K562 (cell line): ENCODE data around the gene MRPL4. TPM values are rescaled to one million over a fixed set of nuclear protein-coding genes. Genes with fewer than 3 reads are reported as not detected.
"Not testable (repeated sequence)": the region's sequence is repeated elsewhere in the genome, so short reads cannot be mapped to it uniquely, and the experiment has no call there.

Source experiments
- ATAC-seq: fragments of 200-7000 bp; cut with Tn5 transposase; 3 replicates; pipeline ENCODE4 v1.9.1; 2020; ENCODE audit warnings: moderate library complexity
- BruUV-seq: library from RNA; stranded (reverse); fragments of 400-500 nt; replicated peaks from 2 replicates; lab custom pipeline; 2021; lab: Mats Ljungman, UMichigan
- CTCF ChIA-PET: fragments of 300-600 bp; formaldehyde crosslinking; extraction: SDS; loops from one replicate; lab custom pipeline; 2021; ENCODE audit warnings: low intra/inter-chr PET ratio; lab: Yijun Ruan, JAX
- POLR2A ChIA-PET: fragments of 300-600, 350-650 bp; sonication (Branson Sonifier 250); formaldehyde crosslinking; extraction: SDS; loops from one replicate; lab custom pipeline; 2021; ENCODE audit warnings: antibody characterized with exemption, inconsistent platforms; lab: Yijun Ruan, JAX
- DNase-seq, 4 experiments: peaks; one replicate each; pipeline versions ENCODE4 v3.0.0 to v3.0.0-alpha.2; 2011 to 2018; ENCODE audit warnings: low spot score in 3 of 4, mixed read lengths in 3 of 4; ENCODE audit errors: extremely low read depth in 1 of 4
- FAIRE-seq: peaks from 2 replicates; lab custom pipeline; 2011; peaks lifted over from hg19 to GRCh38; lab: Jason Lieb, UNC
- H2AFZ ChIP-seq: 2 replicates; pipeline ENCODE4 v1.6.0; 2011; ENCODE audit warnings: low read depth, low read length, control low read depth, inconsistent platforms
- H3K27ac ChIP-seq: fragments of 200-600 bp; 3 replicates; pipeline ENCODE4 v1.8.0; 2011; ENCODE audit warnings: low read depth, mild to moderate bottlenecking, control low read depth, inconsistent platforms, low read length, moderate library complexity, mixed read lengths; ENCODE audit errors: extremely low read depth
- H3K27me3 ChIP-seq, 2 experiments: fragments of 300-600 bp in 1 of 2; 2 replicates in 1 of 2; 3 replicates in 1 of 2; pipeline versions ENCODE4 v1.6.0 to v1.8.0; 2011; ENCODE audit warnings: inconsistent platforms in 2 of 2, low read length in 2 of 2, mild to moderate bottlenecking in 1 of 2, mixed read lengths in 1 of 2, moderate library complexity in 1 of 2; ENCODE audit not compliant: control insufficient read depth in 2 of 2, insufficient read depth in 2 of 2
- H3K36me3 ChIP-seq: fragments of 300-600 bp; 3 replicates; pipeline ENCODE4 v1.8.0; 2011; ENCODE audit warnings: mild to moderate bottlenecking, low read length, inconsistent platforms; ENCODE audit not compliant: control insufficient read depth, insufficient read depth
- H3K4me1 ChIP-seq, 2 experiments: fragments of 200-600 bp in 1 of 2; replicated peaks in 1 of 2; 2 replicates in 1 of 2; 3 replicates in 1 of 2; pipeline versions ENCODE4 v1.5.1 to v1.8.0; 2011; ENCODE audit warnings: inconsistent platforms in 2 of 2, low read length in 2 of 2, mild to moderate bottlenecking in 1 of 2, mixed read lengths in 1 of 2, moderate library complexity in 1 of 2; ENCODE audit not compliant: control insufficient read depth in 2 of 2, insufficient read depth in 2 of 2
- H3K4me2 ChIP-seq: 2 replicates; pipeline ENCODE4 v1.6.1; 2011; ENCODE audit warnings: low read length, control low read depth, inconsistent platforms, mixed read lengths; ENCODE audit not compliant: insufficient read depth
- H3K4me3 ChIP-seq: fragments of 200-600 bp; sonication (generic), shearing (Covaris generic); 2 replicates; pipeline ENCODE4 v1.5.1; 2016; ENCODE audit warnings: control low read depth, inconsistent platforms
- H3K79me2 ChIP-seq: fragments of 200-600 bp; 3 replicates; pipeline ENCODE4 v1.8.0; 2011; ENCODE audit warnings: low read length, inconsistent platforms; ENCODE audit not compliant: control insufficient read depth, insufficient read depth
- H3K9ac ChIP-seq, 2 experiments: 2 replicates each; pipeline versions ENCODE4 v1.6.0 to v1.6.1; 2011; ENCODE audit warnings: low read depth in 2 of 2, low read length in 2 of 2, control low read depth in 1 of 2, inconsistent platforms in 1 of 2, mild to moderate bottlenecking in 1 of 2, mixed read lengths in 1 of 2; ENCODE audit not compliant: insufficient read depth in 1 of 2
- H3K9me1 ChIP-seq: one replicate; pipeline ENCODE4 v1.6.0; 2011; ENCODE audit warnings: inconsistent platforms, mild to moderate bottlenecking, low read length, moderate library complexity; ENCODE audit not compliant: control insufficient read depth, insufficient read depth
- H3K9me3 ChIP-seq: replicated peaks from 2 replicates; pipeline ENCODE4 v1.5.1; 2011; ENCODE audit warnings: low read depth, low read length, inconsistent platforms; ENCODE audit not compliant: control insufficient read depth, insufficient read depth
- H4K20me1 ChIP-seq: replicated peaks from 2 replicates; pipeline ENCODE4 v1.6.1; 2011; ENCODE audit warnings: low read length, inconsistent platforms, mixed read lengths; ENCODE audit not compliant: control insufficient read depth, insufficient read depth
- CBFB ChIP-seq: sonication (generic); formaldehyde crosslinking; IDR thresholded peaks from 2 replicates; pipeline ENCODE4 v1.4.0; 2020; ENCODE audit warnings: mild to moderate bottlenecking, missing genetic modification reagents
- NFE2 ChIP-seq: IDR thresholded peaks from 2 replicates; pipeline ENCODE4 v1.6.1; 2014; ENCODE audit warnings: antibody characterized with exemption, low read depth
- PCBP2 ChIP-seq: fragments of 200-400 bp; formaldehyde crosslinking; IDR thresholded peaks from 2 replicates; pipeline ENCODE4 v1.6.1; 2018; ENCODE audit warnings: low read length, low read depth, mild to moderate bottlenecking, moderate library complexity; ENCODE audit not compliant: poor library complexity, severe bottlenecking
- SIX5 ChIP-seq, 2 experiments: IDR thresholded peaks; 2 replicates each; pipeline ENCODE4 v1.6.1; 2011; ENCODE audit warnings: low read length in 2 of 2, borderline replicate concordance in 1 of 2, low read depth in 1 of 2, mild to moderate bottlenecking in 1 of 2, moderate library complexity in 1 of 2; ENCODE audit not compliant: insufficient read depth in 1 of 2
- TSC22D4 ChIP-seq: fragments of 450-650 bp; IDR thresholded peaks from 2 replicates; pipeline ENCODE4 v1.6.1; 2016; ENCODE audit warnings: missing genetic modification characterization, missing biosample characterization, control low read depth
- ZEB2 ChIP-seq: fragments of 450-650 bp; IDR thresholded peaks from 2 replicates; pipeline ENCODE4 v1.6.1; 2016
- ZNF354B ChIP-seq: fragments of 250-450 bp; sonication (Bioruptor Pico); IDR thresholded peaks from 2 replicates; pipeline ENCODE4 v1.4.0; 2020
- WGBS: fragments of 100-300 bp; shearing (Covaris generic); methylation state at CpG from one replicate; pipeline ENCODE4 v1.1.6; 2016; ENCODE audit warnings: low coverage, mixed read lengths; ENCODE audit not compliant: insufficient coverage; ENCODE audit errors: missing lambda C conversion rate; 5-methylcytosine and 5-hydroxymethylcytosine counted together
- in situ Hi-C: fragments of 300-500 bp; cut with MboI; formaldehyde crosslinking; loops from 4 replicates; pipeline ENCODE4 v1.15.0; 2018; ENCODE audit warnings: inconsistent platforms, mixed read lengths
- intact Hi-C: fragments of 100-400 bp; cut with micrococcal nuclease; formaldehyde crosslinking; loops from 2 replicates; pipeline ENCODE4 v1.14.2; 2022
- polyA plus RNA-seq, 8 experiments: library from polyadenylated mRNA; depleted of rRNA in 4 of 8; stranded (reverse) in 5 of 8; unstranded in 3 of 8; fragments of >200 nt; fragmentation: Nextera tagmentation in 2 of 8; fragmentation: Illumina TruSeq in 1 of 8; extraction: Ambion mirVana in 2 of 8; extraction: Trizol in 1 of 8; gene quantifications; 2 replicates each; pipeline versions ENCODE4 v1.2.1 to v1.2.3, GENCODE V29; 2011 to 2014; ENCODE audit warnings: inconsistent platforms in 1 of 8, missing spikeins in 1 of 8
- total RNA-seq, 7 experiments: library from RNA; depleted of rRNA in 6 of 7; stranded (reverse); fragments of >200 nt in 6 of 7; fragmentation: Illumina TruSeq in 2 of 7; extraction: Trizol in 2 of 7; gene quantifications; 2 replicates each; pipeline versions ENCODE4 v1.2.1 to v1.2.3, GENCODE V29; 2011 to 2021; ENCODE audit warnings: low replicate concordance in 1 of 7

Gene MRPL4
- total and polyA plus RNA-seq, 9 of the 15 experiments (the other 6 are each of a cell fraction or from before 2014, with no cell fraction given) = 1.4 to 239 (median 64.9) TPM

GRCh38 chr19:10233946-10234345 lies 18.1 kb upstream of the MRPL4 start:
- H3K9ac ChIP-seq = no peak overlapping the region; a peak in 1 of 4 replicates
- no peak overlapping the region for H3K27ac ChIP-seq
- no peak for DNase-seq
- WGBS = 72% methylated on average over 3 of the region's 4 CpGs
- no peaks in the 10 kb centered on the region for H3K9me3 ChIP-seq
- in situ Hi-C loops (no loop called here), intact Hi-C loops (no loop called here)
- no peak overlapping the region for H3K4me3 ChIP-seq
- no peaks in the 10 kb centered on the region for H3K36me3 ChIP-seq
- no peaks in the 10 kb centered on the region for H3K27me3 ChIP-seq
- no peaks in the 10 kb centered on the region for H4K20me1 ChIP-seq
- CTCF ChIA-PET = interaction anchor here (0.6 kb wide), 1 partner anchor 388 kb away, joined by 3 read pairs; no protein-coding TSS in a partner anchor
- no peaks in the 10 kb centered on the region for H3K9me1 ChIP-seq
- TF ChIP-seq TSC22D4 (tag) (no peak), ZNF354B (CRISPR knock-in tag) (no peak), ZEB2 (no peak), PCBP2 (no peak), CBFB (CRISPR knock-in tag) (no peak), SIX5 (IDR thresholded peaks at IDR 0.05; ENCODE audit: borderline replicate concordance in 1 of 2, insufficient read depth in 1 of 2, low read depth in 1 of 2, low read length in 2 of 2) (no peak)
- no peak overlapping the region for H3K4me2 ChIP-seq
- H3K4me1 ChIP-seq = peaks cover 25 to 38% of the 10 kb centered on the region in 2 experiments
- no peak overlapping the region for H2AFZ ChIP-seq
- ATAC-seq = no peak
- FAIRE-seq = no peak
- POLR2A ChIA-PET = interaction anchor here (0.8 kb wide), 1 partner anchor 61 kb away, joined by 3 read pairs; no protein-coding TSS in a partner anchor
- H3K79me2 ChIP-seq = peaks cover 17% of the 10 kb centered on the region
- BruUV-seq = no TSS peak

GRCh38 chr19:10235003-10235402 lies 17.0 kb upstream of the MRPL4 start:
- CTCF ChIA-PET = no interaction called here
- ATAC-seq = no peak
- peak; percentile 11 for FAIRE-seq
- DNase-seq = no peak
- Histone ChIP-seq H3K79me2 (peaks cover 10% of the 10 kb centered on the region; the same call in 2 of the 3 replicates), H3K9ac (no peak overlapping the region), H3K27me3 (no peaks in the 10 kb centered on the region), H3K9me3 (no peaks in the 10 kb centered on the region), H4K20me1 (no peaks in the 10 kb centered on the region), H2AFZ (no peak overlapping the region), H3K4me2 (no peak overlapping the region), H3K4me3 (no peak overlapping the region), H3K27ac (no peak overlapping the region), H3K4me1 (peaks cover 19 to 35% of the 10 kb centered on the region in 2 experiments), H3K36me3 (no peaks in the 10 kb centered on the region), H3K9me1 (no peaks in the 10 kb centered on the region)
- WGBS = 90% methylated on average over 4 of the region's 4 CpGs
- no peak for TF ChIP-seq NFE2
- POLR2A ChIA-PET = no interaction called here
- no TSS peak for BruUV-seq
- in situ Hi-C loops (no loop called here), intact Hi-C loops (no loop called here)

- WGBS = 80% methylated on average over 7 of the region's 7 CpGs
Observed at GRCh38 chr19:10235409-10235808, 16.6 kb upstream of the MRPL4 start.

More at GRCh38 chr19:10235409-10235808, 16.6 kb upstream of the MRPL4 start:
- FAIRE-seq, H3K4me2 ChIP-seq, DNase-seq, H3K36me3 ChIP-seq, BruUV-seq, H3K79me2 ChIP-seq, H3K27me3 ChIP-seq, H3K4me3 ChIP-seq, H3K27ac ChIP-seq, H3K9me1 ChIP-seq, H3K9me3 ChIP-seq, in situ Hi-C loops, H4K20me1 ChIP-seq, CTCF ChIA-PET, H2AFZ ChIP-seq, intact Hi-C loops, ATAC-seq: not testable (repeated sequence)
- POLR2A ChIA-PET = interaction anchor here (0.8 to 1.5 kb wide), 2 partner anchors 25 to 41 kb away, joined by 4 to 6 read pairs; partner anchors contain the start of gene DNMT1
- Histone ChIP-seq H3K4me1 (peaks cover 18 to 31% of the 10 kb centered on the region in 2 experiments), H3K9ac (peak overlapping the region in 1 of 2 experiments; percentile 86; a peak in 1 of 4 replicates)
